Measurements from ENCODE around the gene HCRTR2.

DNA sequence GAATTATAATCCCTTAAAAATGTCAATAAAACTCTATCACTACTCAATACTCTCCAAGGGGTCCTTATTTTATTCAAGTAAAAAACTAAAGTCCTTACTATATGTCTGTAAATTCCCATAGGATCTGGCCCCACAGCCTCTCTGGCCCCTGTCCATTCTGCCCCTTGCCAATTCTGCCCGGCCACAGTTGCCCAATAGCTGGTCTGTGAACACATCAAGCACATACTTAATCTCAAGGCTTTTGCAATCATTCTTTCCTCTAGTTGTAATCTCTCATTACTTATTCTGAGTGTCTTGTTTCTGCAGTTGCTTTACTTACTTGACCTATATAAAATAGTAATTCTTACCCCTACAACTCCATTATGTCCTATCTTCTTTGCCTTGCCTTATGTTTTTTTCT is 130.4 kb downstream of the HCRTR2 start:
- TF ChIP-seq, protein P1, sequence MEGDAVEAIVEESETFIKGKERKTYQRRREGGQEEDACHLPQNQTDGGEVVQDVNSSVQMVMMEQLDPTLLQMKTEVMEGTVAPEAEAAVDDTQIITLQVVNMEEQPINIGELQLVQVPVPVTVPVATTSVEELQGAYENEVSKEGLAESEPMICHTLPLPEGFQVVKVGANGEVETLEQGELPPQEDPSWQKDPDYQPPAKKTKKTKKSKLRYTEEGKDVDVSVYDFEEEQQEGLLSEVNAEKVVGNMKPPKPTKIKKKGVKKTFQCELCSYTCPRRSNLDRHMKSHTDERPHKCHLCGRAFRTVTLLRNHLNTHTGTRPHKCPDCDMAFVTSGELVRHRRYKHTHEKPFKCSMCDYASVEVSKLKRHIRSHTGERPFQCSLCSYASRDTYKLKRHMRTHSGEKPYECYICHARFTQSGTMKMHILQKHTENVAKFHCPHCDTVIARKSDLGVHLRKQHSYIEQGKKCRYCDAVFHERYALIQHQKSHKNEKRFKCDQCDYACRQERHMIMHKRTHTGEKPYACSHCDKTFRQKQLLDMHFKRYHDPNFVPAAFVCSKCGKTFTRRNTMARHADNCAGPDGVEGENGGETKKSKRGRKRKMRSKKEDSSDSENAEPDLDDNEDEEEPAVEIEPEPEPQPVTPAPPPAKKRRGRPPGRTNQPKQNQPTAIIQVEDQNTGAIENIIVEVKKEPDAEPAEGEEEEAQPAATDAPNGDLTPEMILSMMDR (IDR thresholded peaks at IDR 0.05), result no peak
- TF ChIP-seq POLR2A (IDR thresholded peaks at IDR 0.05) (no peak), EP300 (IDR thresholded peaks at IDR 0.05) (no peak)
